ENCODE results near the gene TAF8.

The TAF8 gene

GRCh38 chr6:42021847-42022754 lies 28.2 kb upstream of the TAF8 start:
- DNase-seq (ENCODE audit: extremely low spot score) = no peak
- ChIA-PET CTCF (no interaction called here), POLR2A (no interaction called here)
- TF ChIP-seq FOXK2 (IDR thresholded peaks at IDR 0.05) = no peak
- no peak for TF ChIP-seq TARDBP (IDR thresholded peaks at IDR 0.05)
- TF ChIP-seq SP1 (IDR thresholded peaks at IDR 0.05) = no peak
- TF ChIP-seq ARNT (IDR thresholded peaks at IDR 0.05) = no peak
- TF ChIP-seq ELF4 (IDR thresholded peaks at IDR 0.05) = no peak

- ChIA-PET CTCF (no interaction called here), POLR2A (no interaction called here)
- DNase-seq (ENCODE audit: extremely low spot score) = no peak
- TF ChIP-seq LEF1 (IDR thresholded peaks at IDR 0.05; ENCODE audit: borderline replicate concordance) (no peak), ZNF384 (IDR thresholded peaks at IDR 0.05) (no peak), CTBP1 (IDR thresholded peaks at IDR 0.05; ENCODE audit: borderline replicate concordance) (no peak), PKNOX1 (IDR thresholded peaks at IDR 0.05) (no peak), SP1 (IDR thresholded peaks at IDR 0.05) (no peak), L3MBTL2 (conservative IDR thresholded peaks at IDR 0.05) (no peak), TARDBP (IDR thresholded peaks at IDR 0.05) (no peak), FOXA1 (IDR thresholded peaks at IDR 0.05) (no peak), FOXM1 (IDR thresholded peaks at IDR 0.05; ENCODE audit: borderline replicate concordance) (no peak), NFRKB (IDR thresholded peaks at IDR 0.05) (no peak), ARNT (IDR thresholded peaks at IDR 0.05) (no peak), BHLHE40 (IDR thresholded peaks at IDR 0.05; ENCODE audit: borderline replicate concordance) (no peak), ELF4 (IDR thresholded peaks at IDR 0.05) (no peak)
Observed at GRCh38 chr6:42022755-42023384, 27.5 kb upstream of the TAF8 start.

GRCh38 chr6:42025066-42025844 lies 25.1 kb upstream of the TAF8 start:
- POLR2A ChIA-PET = no interaction called here

GRCh38 chr6:42025845-42026243 lies 24.5 kb upstream of the TAF8 start:
- TF ChIP-seq SP1 (IDR thresholded peaks at IDR 0.05) = no peak
- DNase-seq (ENCODE audit: extremely low spot score) = no peak
- CTCF ChIA-PET = no interaction called here
- POLR2A ChIA-PET = no interaction called here

More at GRCh38 chr6:42025066-42025844, 25.1 kb upstream of the TAF8 start:
- DNase-seq (ENCODE audit: extremely low spot score) = no peak
- CTCF ChIA-PET = no interaction called here
- TF ChIP-seq FOXK2 (IDR thresholded peaks at IDR 0.05) (no peak), TARDBP (IDR thresholded peaks at IDR 0.05) (no peak), ARNT (IDR thresholded peaks at IDR 0.05) (no peak), SUZ12 (IDR thresholded peaks at IDR 0.05) (no peak), BHLHE40 (IDR thresholded peaks at IDR 0.05; ENCODE audit: borderline replicate concordance) (no peak), FOXA1 (IDR thresholded peaks at IDR 0.05) (no peak), FOXM1 (IDR thresholded peaks at IDR 0.05; ENCODE audit: borderline replicate concordance) (no peak), SP1 (IDR thresholded peaks at IDR 0.05) (no peak), ZNF384 (IDR thresholded peaks at IDR 0.05) (no peak), NFRKB (IDR thresholded peaks at IDR 0.05) (no peak), ELF4 (IDR thresholded peaks at IDR 0.05) (no peak), CTBP1 (IDR thresholded peaks at IDR 0.05; ENCODE audit: borderline replicate concordance) (no peak), L3MBTL2 (conservative IDR thresholded peaks at IDR 0.05) (no peak), PKNOX1 (IDR thresholded peaks at IDR 0.05) (no peak), LEF1 (IDR thresholded peaks at IDR 0.05; ENCODE audit: borderline replicate concordance) (no peak), HDGF (IDR thresholded peaks at IDR 0.05; ENCODE audit: borderline replicate concordance) (no peak)

GRCh38 chr6:42026540-42026939 lies 23.8 kb upstream of the TAF8 start:
- DNase-seq (ENCODE audit: extremely low spot score) = no peak
- TF ChIP-seq ARNT (IDR thresholded peaks at IDR 0.05) (no peak), SP1 (IDR thresholded peaks at IDR 0.05) (no peak), LEF1 (IDR thresholded peaks at IDR 0.05; ENCODE audit: borderline replicate concordance) (no peak), L3MBTL2 (conservative IDR thresholded peaks at IDR 0.05) (no peak), ELF4 (IDR thresholded peaks at IDR 0.05) (no peak), TARDBP (IDR thresholded peaks at IDR 0.05) (no peak), ZNF384 (IDR thresholded peaks at IDR 0.05) (no peak), FOXA1 (IDR thresholded peaks at IDR 0.05) (no peak), PKNOX1 (IDR thresholded peaks at IDR 0.05) (no peak)
- CTCF ChIA-PET = no interaction called here

More at GRCh38 chr6:42026540-42026939, 23.8 kb upstream of the TAF8 start:
- POLR2A ChIA-PET = no interaction called here
